ENCODE measurements around the gene FAM151A.

The FAM151A gene

GRCh38 chr1:54600947-54601721 is 22.2 kb downstream of the FAM151A start:
- TF ChIP-seq TEAD4 (IDR thresholded peaks at IDR 0.05) (0 out of 2 replicates have a peak, but pooled peaks have one; percentile 18), TAF1 (IDR thresholded peaks at IDR 0.05; ENCODE audit: low read depth) (no peak)

GRCh38 chr1:54599211-54599823 is 24.0 kb downstream of the FAM151A start:
- TF ChIP-seq USF1 (IDR thresholded peaks at IDR 0.05) (no peak), TCF12 (IDR thresholded peaks at IDR 0.05; ENCODE audit: low read depth) (no peak), NFIC (IDR thresholded peaks at IDR 0.05) (no peak), TEAD4 (IDR thresholded peaks at IDR 0.05) (no peak), EP300 (IDR thresholded peaks at IDR 0.05; ENCODE audit: borderline replicate concordance) (no peak)

- TF ChIP-seq NFIC (IDR thresholded peaks at IDR 0.05): no peak
- TF ChIP-seq YY1 (IDR thresholded peaks at IDR 0.05; ENCODE audit: low read depth): no peak
These were observed 25.8 kb downstream of the FAM151A start for GRCh38 chr1:54597455-54598030.

- TF ChIP-seq YY1 (IDR thresholded peaks at IDR 0.05; ENCODE audit: low read depth) (no peak), RAD21 (IDR thresholded peaks at IDR 0.05; ENCODE audit: low read depth) (no peak), EGR1 (IDR thresholded peaks at IDR 0.05) (no peak), EP300 (IDR thresholded peaks at IDR 0.05; ENCODE audit: borderline replicate concordance) (no peak), FOXM1 (IDR thresholded peaks at IDR 0.05; ENCODE audit: borderline replicate concordance, low read depth) (no peak), CREB1 (IDR thresholded peaks at IDR 0.05; ENCODE audit: low read depth) (no peak), REST (IDR thresholded peaks at IDR 0.05; ENCODE audit: low read depth) (no peak)
These were observed 26.6 kb downstream of the FAM151A start for GRCh38 chr1:54596756-54597155.

GRCh38 chr1:54595956-54596498 is 27.3 kb downstream of the FAM151A start:
- no peak for TF ChIP-seq RAD21 (IDR thresholded peaks at IDR 0.05; ENCODE audit: low read depth)
- no peak for TF ChIP-seq ZBTB7A (IDR thresholded peaks at IDR 0.05; ENCODE audit: low read depth)
- TF ChIP-seq EGR1 (IDR thresholded peaks at IDR 0.05): no peak
- no peak for TF ChIP-seq REST (IDR thresholded peaks at IDR 0.05; ENCODE audit: low read depth)

- TF ChIP-seq REST (IDR thresholded peaks at IDR 0.05; ENCODE audit: low read depth): no peak
These were observed 28.9 kb downstream of the FAM151A start for GRCh38 chr1:54594463-54594862.
